Stimulated activated CD4-positive, alpha-beta T cell treated with anti-CD3 and anti-CD28 coated beads, Interleukin-4, amount 100 ng/mL, for 48 hours (primary cell): Measurements from ENCODE around the gene SULT4A1.
"Not testable (repeated sequence)": the region's sequence is repeated elsewhere in the genome, so short reads cannot be mapped to it uniquely, and the experiment has no call there.

Experiments
- DNase-seq, 2 donors: peaks; one replicate each; pipeline ENCODE4 v3.0.0-alpha.2; 2020; ENCODE audit warnings: low read depth in 2 of 2

SULT4A1 gene

DNA sequence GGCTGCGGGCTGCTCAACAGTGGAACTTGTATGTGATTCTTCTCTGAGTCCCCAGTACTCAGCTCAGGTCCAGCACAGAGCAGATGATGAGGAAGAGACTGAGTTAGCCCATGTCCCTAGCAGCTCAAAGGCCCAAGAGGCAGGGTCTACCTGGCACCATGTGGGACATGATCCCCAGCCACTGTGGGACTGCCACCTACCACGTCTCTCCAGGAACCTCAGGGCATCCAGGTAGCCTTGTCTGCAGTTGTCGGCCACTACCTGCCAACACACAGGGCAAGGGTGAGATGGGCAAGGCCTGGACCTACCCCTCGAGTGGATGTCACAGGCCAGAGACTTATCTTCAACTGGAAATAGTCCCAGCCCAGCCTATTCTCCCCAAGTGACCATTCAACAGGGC, 25.1 kb upstream of the SULT4A1 start:
- DNase-seq = no peak

GRCh38 chr22:43886231-43886630, 23.9 kb upstream of the SULT4A1 start:
- no peak for DNase-seq

- DNase-seq = no peak
Measured at GRCh38 chr22:43885786-43886185, 23.5 kb upstream of the SULT4A1 start.

DNA sequence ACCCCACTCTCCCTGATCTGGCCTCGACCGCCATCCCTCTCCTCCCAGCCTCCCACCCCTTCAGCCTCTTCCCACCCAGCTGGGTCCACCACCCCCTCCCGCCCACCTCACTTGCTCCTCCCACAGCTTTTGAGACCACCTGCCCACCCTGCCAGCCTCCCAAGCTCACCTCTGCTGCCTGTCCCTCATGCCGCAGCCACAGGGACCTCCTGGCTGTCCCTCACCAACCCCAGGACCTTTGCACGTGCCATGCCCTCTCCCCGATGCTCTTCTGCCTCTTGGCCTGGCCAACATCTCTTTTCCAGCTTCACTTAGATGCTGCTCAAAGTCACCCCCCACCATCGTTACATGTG, 23.0 kb upstream of the SULT4A1 start:
- no peak for DNase-seq

DNA sequence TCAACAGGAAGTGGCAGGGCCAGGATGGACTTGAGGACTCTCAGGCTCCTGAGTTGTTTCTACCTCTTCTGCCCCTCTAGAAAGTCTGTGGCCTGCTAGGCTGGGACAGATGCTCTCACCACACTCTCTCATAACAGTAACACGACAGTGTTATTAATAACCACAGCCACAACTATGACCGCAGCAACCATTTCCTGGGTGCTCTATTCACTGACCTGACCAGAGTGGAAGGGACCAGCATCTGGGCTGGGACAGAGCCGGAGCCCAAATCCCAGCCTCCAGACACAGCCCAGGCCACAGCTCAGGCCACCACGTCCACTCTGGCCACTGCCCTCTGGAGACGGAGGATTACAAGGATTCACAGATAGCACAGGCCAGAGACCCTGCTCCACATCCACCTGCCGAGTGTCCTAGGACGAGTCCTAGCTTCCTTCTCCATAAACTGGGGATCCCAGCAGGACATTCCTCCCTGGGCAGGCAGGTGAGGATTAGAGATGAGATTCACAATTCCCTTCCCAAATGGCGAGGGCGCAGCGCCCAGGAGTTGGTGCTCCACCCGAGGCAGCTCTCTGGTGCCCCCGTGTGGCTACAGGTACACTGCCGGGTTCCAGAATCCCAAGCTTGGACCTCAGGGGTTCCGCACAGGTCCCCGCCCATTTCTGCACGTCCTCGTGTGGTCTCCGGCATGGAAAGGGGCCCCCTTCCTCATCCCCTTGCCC, 22.4 kb upstream of the SULT4A1 start:
- peak; percentile 49 to 62 for DNase-seq

GRCh38 chr22:43883719-43884415, 21.6 kb upstream of the SULT4A1 start:
- no peak for DNase-seq

DNA sequence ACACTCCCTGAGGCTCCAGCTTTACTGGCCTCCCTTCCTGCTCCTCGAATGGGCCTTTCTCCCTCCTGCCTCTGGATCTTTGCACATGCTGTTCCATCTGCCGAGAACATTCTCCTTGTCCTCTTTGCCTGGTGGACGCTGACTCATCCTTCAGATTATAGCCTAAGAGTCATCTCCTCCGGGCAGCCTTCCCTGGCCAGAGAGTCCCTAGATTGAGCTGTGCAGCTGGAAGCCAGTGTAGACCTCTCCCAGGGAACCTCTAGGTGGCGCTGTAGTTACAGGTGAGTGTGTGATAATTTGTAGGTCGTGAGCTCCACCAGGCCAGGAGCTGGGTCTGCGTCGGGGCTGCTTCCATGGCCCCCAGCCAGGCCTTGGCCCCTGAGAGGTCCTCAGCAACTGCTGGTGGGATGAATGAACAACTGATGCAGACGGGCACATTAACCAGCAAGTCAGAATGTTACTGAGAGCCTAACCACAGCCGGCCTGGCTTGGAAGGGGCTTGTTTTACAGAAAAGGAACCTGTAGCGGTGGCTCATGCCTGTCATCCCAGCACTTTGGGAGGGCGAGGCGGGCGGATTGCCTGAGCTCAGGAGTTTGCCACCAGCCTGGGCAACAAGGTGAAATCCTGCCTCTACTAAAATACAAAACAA, 20.8 kb upstream of the SULT4A1 start:
- DNase-seq = peak; percentile 46

DNA sequence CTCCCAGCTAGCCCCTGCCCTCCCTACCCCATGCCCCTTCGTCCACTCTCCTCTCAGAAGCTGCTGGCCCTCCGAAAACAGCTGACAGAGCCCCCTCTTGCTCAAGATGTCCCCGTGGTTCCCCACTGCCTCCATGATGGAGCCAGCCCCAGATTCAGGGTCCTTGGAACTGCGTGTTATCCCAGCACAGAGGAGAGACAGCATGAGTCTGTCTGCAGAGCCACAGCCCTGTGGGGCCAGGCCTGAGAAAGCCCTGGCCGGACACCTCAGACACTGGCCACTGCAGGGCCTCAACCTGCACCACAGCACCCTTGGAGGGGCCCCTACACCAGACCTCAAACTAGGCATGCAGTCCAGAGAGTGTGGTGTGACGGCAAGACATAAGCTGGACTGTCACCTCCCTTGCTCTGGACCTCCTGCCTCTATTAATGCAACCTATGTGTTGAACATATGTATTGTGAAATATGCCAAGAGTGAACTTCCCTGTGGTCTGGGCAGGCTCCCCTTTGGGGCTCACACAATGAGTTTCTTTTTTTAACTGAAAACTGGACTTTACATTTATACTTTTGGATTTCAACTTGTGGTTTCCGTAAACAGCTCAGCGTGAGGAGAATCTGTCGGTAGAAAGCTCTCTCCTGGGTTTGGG, 19.9 kb upstream of the SULT4A1 start:
- DNase-seq = no peak

- DNase-seq = no peak
Measured at GRCh38 chr22:43881091-43882061, 19.1 kb upstream of the SULT4A1 start.

GRCh38 chr22:43880541-43880991, 18.3 kb upstream of the SULT4A1 start:
- no peak for DNase-seq

- no peak for DNase-seq
Measured at GRCh38 chr22:43879901-43880540, 17.7 kb upstream of the SULT4A1 start.

DNA sequence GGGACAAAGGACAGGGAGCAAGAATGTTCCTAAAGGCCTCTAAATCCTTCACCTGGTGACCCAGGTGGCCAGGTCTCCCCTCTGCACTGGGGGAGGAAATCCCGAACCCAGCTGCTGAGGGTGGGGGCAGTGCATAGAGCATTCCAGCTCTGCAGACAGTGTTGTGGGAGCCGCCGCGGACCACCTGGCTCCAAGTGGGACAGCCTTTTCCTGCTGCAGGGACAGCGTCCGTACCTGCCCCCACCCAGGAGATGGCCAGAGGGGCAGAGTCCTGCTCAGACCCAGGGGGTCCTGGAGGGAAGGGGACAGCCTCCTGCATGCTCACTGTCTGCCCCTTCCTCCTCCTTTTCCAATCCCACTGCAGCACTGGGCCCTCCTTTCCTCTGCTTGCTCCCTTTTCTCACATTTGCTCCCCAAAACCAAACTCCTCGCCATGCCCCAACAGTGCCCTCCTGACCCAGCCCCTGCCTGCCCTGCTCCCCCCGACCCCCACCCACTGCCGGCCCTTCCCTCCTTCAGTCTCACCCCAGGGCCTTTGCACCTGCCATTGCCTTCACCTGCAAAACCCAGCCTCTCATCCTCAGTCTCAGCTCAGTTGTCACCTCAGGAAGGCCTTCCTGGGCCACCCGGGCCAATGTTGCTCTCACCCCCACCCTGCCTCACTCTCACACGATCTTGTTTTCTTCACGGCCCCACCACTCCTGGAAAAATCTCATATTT, 16.7 kb upstream of the SULT4A1 start:
- no peak for DNase-seq

GRCh38 chr22:43878079-43878795, 15.9 kb upstream of the SULT4A1 start:
- DNase-seq = no peak

- DNase-seq = no peak
Measured at GRCh38 chr22:43876866-43877509, 14.7 kb upstream of the SULT4A1 start.

DNA sequence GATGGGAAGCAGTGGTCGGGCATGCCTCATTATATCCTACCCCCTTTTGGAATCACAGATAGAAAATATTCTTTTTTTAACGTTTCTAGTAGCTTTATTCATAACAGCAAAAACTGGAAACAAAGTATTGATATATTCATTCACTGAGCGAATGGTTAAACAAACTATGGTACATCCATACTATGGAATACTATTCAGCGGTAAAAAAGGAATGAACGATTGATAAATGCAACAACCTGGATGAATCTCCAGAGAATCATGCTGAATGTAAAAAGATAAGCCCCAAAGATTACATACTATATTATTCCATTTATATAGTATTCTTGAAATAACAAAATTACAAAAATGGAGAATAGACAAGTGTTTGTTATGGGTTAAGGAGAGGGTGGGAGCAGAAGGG, 7.5 kb upstream of the SULT4A1 start:
- DNase-seq = no peak

DNA sequence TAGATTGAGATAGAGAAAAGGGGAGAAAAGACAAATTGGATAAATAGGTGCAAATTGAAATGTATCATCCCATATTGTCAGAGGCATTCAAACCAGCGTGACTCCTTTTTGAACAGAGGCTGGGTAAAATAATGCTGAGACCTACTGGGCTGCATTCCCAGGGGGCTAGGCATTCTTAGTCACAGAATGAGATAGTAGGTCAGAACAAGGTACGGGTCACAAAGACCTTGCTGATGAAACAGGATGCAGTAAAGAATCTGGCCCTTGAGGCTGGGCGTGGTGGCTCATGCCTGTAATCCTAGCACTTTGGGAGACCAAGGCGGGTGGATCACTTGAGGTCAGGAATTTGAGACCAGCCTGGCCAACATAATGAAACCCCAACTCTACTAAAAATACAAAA, 6.7 kb upstream of the SULT4A1 start:
- DNase-seq = not testable (repeated sequence)

DNA sequence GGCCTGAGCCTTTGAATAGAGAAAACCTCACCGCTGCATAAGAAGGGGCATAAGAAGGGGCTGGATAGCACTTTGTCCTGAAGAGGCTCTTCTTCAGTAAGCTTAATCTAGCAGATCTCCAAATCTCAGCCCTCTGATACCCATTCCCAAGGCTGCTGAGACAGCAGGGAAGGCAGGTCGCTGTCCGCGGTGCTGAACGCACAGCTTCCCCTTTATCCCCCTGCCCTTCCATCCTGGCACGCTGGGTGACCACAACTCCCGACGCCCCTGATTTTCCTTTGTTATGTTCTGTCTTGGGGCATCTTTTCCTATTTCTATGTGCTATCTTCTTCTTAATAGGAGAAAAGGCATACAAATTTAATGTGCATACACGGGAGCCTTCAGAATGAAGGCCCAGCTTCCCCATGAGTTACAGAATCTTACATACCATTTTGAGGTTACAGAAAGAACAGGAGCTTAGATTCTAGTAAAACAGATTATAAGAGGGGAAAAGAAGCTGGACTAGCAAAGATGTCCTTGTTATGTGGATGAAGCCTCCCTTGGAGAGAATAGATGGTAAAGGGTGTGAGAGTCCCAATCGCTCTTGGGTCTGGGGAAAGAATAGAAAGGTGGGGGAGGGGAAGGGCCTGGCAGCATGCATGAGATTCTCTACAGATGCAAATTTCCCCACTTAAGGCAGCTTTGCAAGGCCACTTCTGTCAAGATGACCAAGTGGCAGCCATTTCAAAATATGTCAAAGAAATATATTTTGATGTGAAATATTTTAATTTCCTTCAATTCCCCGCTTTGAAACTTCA, 5.7 kb upstream of the SULT4A1 start:
- no peak for DNase-seq

GRCh38 chr22:43862882-43863202, 529 bp upstream of the SULT4A1 start:
- no peak for DNase-seq
